22Rv1 (cell line): ENCODE results near the gene GYS1.

Experiments used
- CTCF ChIP-seq: fragments of 450-650 bp; IDR thresholded peaks from 2 replicates; pipeline ENCODE4 v1.5.1; 2017; ENCODE audit warnings: mild to moderate bottlenecking
- ZFX ChIP-seq: fragments of 450-650 bp; IDR thresholded peaks from 2 replicates; pipeline ENCODE4 v1.6.1; 2017; ENCODE audit warnings: antibody characterized with exemption, borderline replicate concordance

- TF ChIP-seq CTCF (no peak), ZFX (no peak)
Observed at GRCh38 chr19:48962029-48962848, 30.9 kb downstream of the GYS1 start.
